HCT116 (cell line): Measurements from ENCODE around the gene PGAP3. TPM values are rescaled to one million over a fixed set of nuclear protein-coding genes. Genes with fewer than 3 reads are reported as not detected.
A peak's percentile ranks its signal among the peaks of the same experiment; 100 is the strongest.

Experiments
- ATAC-seq: fragments of 200-7000 bp; cut with Tn5 transposase; 2 replicates; pipeline ENCODE4 v1.9.1; 2020; ENCODE audit warnings: mild to moderate bottlenecking, moderate library complexity
- BruUV-seq: library from RNA; stranded (reverse); fragments of 400-500 nt; replicated peaks from 2 replicates; lab custom pipeline; 2021; lab: Mats Ljungman, UMichigan
- CTCF ChIA-PET: fragments of 300-600 bp; sonication (Branson Sonifier 250); formaldehyde crosslinking; loops from one replicate; lab custom pipeline; 2021; ENCODE audit warnings: antibody characterized with exemption; lab: Charles Lee
- POLR2A ChIA-PET: fragments of 300-600, 350-600 bp; sonication (Branson Sonifier 250); formaldehyde crosslinking; loops from one replicate; lab custom pipeline; 2021; ENCODE audit warnings: antibody characterized with exemption; lab: Charles Lee
- RAD21 ChIA-PET, 2 experiments: fragments of 300-600 bp; sonication (Branson Sonifier 250); formaldehyde crosslinking; loops; one replicate each; lab custom pipeline; 2023; ENCODE audit warnings: low total read pairs in 2 of 2; ENCODE audit not compliant: uncharacterized antibody in 2 of 2, unreplicated experiment in 2 of 2, low non-redundant PET in 1 of 2; lab: Charles Lee
- DNase-seq: peaks from one replicate; pipeline ENCODE4 v3.0.0-alpha.2; 2010; ENCODE audit warnings: low read depth, low spot score
- H2AFZ ChIP-seq: fragments of 200-600 bp; shearing (Covaris generic), sonication (generic); 2 replicates; pipeline ENCODE4 v1.6.1; 2017; ENCODE audit warnings: low read depth, mixed run types, mixed read lengths, antibody characterized with exemption, low read length; ENCODE audit not compliant: poor library complexity, severe bottlenecking
- H3K27ac ChIP-seq: 2 replicates; pipeline ENCODE4 v1.5.1; 2012; ENCODE audit warnings: low read depth, low read length
- H3K27me3 ChIP-seq: fragments of 200-600 bp; sonication (generic); 2 replicates; pipeline ENCODE4 v1.6.1; 2016; ENCODE audit warnings: mixed run types, low read length, mixed read lengths; ENCODE audit not compliant: insufficient read depth
- H3K36me3 ChIP-seq, 2 experiments: fragments of 200-500 bp in 1 of 2; fragments of 200-600 bp in 1 of 2; sonication (Bioruptor generic) in 1 of 2; sonication (generic) in 1 of 2; 2 replicates each; pipeline versions ENCODE4 v1.5.1 to v1.6.1; 2014 to 2016; ENCODE audit warnings: low read length in 2 of 2, inconsistent platforms in 1 of 2, mixed read lengths in 1 of 2, mixed run types in 1 of 2; ENCODE audit not compliant: insufficient read depth in 2 of 2, control insufficient read depth in 1 of 2
- H3K4me1 ChIP-seq, 2 experiments: fragments of 200-600 bp in 1 of 2; sonication (generic) in 1 of 2; 2 replicates each; pipeline versions ENCODE4 v1.5.1 to v1.6.1; 2012 to 2017; ENCODE audit warnings: low read length in 2 of 2, inconsistent platforms in 1 of 2, mild to moderate bottlenecking in 1 of 2, mixed read lengths in 1 of 2, mixed run types in 1 of 2, moderate library complexity in 1 of 2; ENCODE audit not compliant: insufficient read depth in 2 of 2, control insufficient read depth in 1 of 2
- H3K4me2 ChIP-seq: fragments of 200-600 bp; sonication (generic); 2 replicates; pipeline ENCODE4 v1.6.1; 2017; ENCODE audit warnings: mixed run types, low read length, mixed read lengths
- H3K4me3 ChIP-seq, 2 experiments: fragments of 200-600 bp in 1 of 2; sonication (generic) in 1 of 2; replicated peaks in 1 of 2; 2 replicates each; pipeline ENCODE4 v1.5.1; 2011 to 2016; ENCODE audit warnings: low read length in 2 of 2, control low read depth in 1 of 2, low read depth in 1 of 2, mild to moderate bottlenecking in 1 of 2, mixed read lengths in 1 of 2, mixed run types in 1 of 2
- H3K79me2 ChIP-seq: fragments of 200-600 bp; sonication (generic); 2 replicates; pipeline ENCODE4 v1.6.1; 2017; ENCODE audit warnings: mild to moderate bottlenecking, mixed run types, low read length, moderate library complexity, mixed read lengths; ENCODE audit not compliant: insufficient read depth
- H3K9ac ChIP-seq: fragments of 200-600 bp; sonication (generic); 2 replicates; pipeline ENCODE4 v1.6.1; 2016; ENCODE audit warnings: low read length, mixed read lengths
- H3K9me2 ChIP-seq: fragments of 200-600 bp; sonication (generic), shearing (Covaris generic); 2 replicates; pipeline ENCODE4 v1.6.1; 2017; ENCODE audit warnings: mixed run types, mild to moderate bottlenecking, moderate library complexity; ENCODE audit not compliant: insufficient read depth
- H3K9me3 ChIP-seq, 2 experiments: fragments of 200-500 bp in 1 of 2; fragments of 200-600 bp in 1 of 2; sonication (Bioruptor generic) in 1 of 2; sonication (generic) in 1 of 2; 2 replicates each; pipeline ENCODE4 v1.6.1; 2014 to 2017; ENCODE audit warnings: low read length in 2 of 2, mixed read lengths in 2 of 2, inconsistent platforms in 1 of 2, low read depth in 1 of 2, mild to moderate bottlenecking in 1 of 2, mixed run types in 1 of 2, moderate library complexity in 1 of 2; ENCODE audit not compliant: control insufficient read depth in 1 of 2, insufficient read depth in 1 of 2
- H4K20me1 ChIP-seq: fragments of 200-600 bp; sonication (generic), shearing (Covaris generic); 2 replicates; pipeline ENCODE4 v1.6.1; 2017; ENCODE audit warnings: mixed run types, mild to moderate bottlenecking, moderate library complexity; ENCODE audit not compliant: insufficient read depth
- ATF3 ChIP-seq: IDR thresholded peaks from 2 replicates; pipeline ENCODE4 v1.6.1; 2012
- CEBPB ChIP-seq: IDR thresholded peaks from 2 replicates; pipeline ENCODE4 v1.6.1; 2012; ENCODE audit warnings: low read depth
- EGR1 ChIP-seq: IDR thresholded peaks from 2 replicates; pipeline ENCODE4 v1.6.1; 2012; ENCODE audit warnings: low read depth
- ELF1 ChIP-seq: IDR thresholded peaks from 2 replicates; pipeline ENCODE4 v1.6.1; 2012; ENCODE audit warnings: low read depth, borderline replicate concordance
- EZH2phosphoT487 ChIP-seq: fragments of 200-600 bp; IDR thresholded peaks from 2 replicates; pipeline ENCODE4 v1.6.1; 2018; ENCODE audit warnings: antibody characterized with exemption, borderline replicate concordance
- FOSL1 ChIP-seq: IDR thresholded peaks from 2 replicates; pipeline ENCODE4 v1.6.1; 2012; ENCODE audit warnings: low read depth
- JUND ChIP-seq: IDR thresholded peaks from 2 replicates; pipeline ENCODE4 v1.6.1; 2012
- POLR2A ChIP-seq: IDR thresholded peaks from 2 replicates; pipeline ENCODE4 v1.7.0; 2011; ENCODE audit warnings: borderline replicate concordance; ENCODE audit not compliant: insufficient read depth, insufficient read length; ENCODE audit errors: extremely low read depth
- POLR2AphosphoS5 ChIP-seq: IDR thresholded peaks from 2 replicates; pipeline ENCODE4 v1.6.1; 2011; ENCODE audit warnings: mild to moderate bottlenecking, low read depth, low read length, moderate library complexity
- RAD21 ChIP-seq: IDR thresholded peaks from 2 replicates; pipeline ENCODE4 v1.6.1; 2012; ENCODE audit warnings: low read depth, mild to moderate bottlenecking
- SIN3A ChIP-seq: IDR thresholded peaks from 2 replicates; pipeline ENCODE4 v1.6.1; 2012; ENCODE audit warnings: low read depth
- SP1 ChIP-seq: IDR thresholded peaks from 2 replicates; pipeline ENCODE4 v1.6.1; 2012; ENCODE audit warnings: low read depth
- SRF ChIP-seq: IDR thresholded peaks from 2 replicates; pipeline ENCODE4 v1.6.1; 2012; ENCODE audit warnings: low read depth
- YY1 ChIP-seq: IDR thresholded peaks from 2 replicates; pipeline ENCODE4 v1.6.1; 2011; ENCODE audit warnings: low read length, low read depth, moderate library complexity, mild to moderate bottlenecking; ENCODE audit not compliant: insufficient replicate concordance; ENCODE audit errors: extremely low read depth
- ZFX ChIP-seq: fragments of 450-650 bp; IDR thresholded peaks from 2 replicates; pipeline ENCODE4 v1.6.1; 2017
- intact Hi-C: fragments of 100-400 bp; cut with micrococcal nuclease; formaldehyde crosslinking; loops from 2 replicates; pipeline ENCODE4 v1.10.0; 2022
- total RNA-seq: library from RNA; stranded (reverse); gene quantifications from one replicate; pipeline ENCODE4 v1.2.1, GENCODE V29; 2021; ENCODE audit not compliant: unreplicated experiment

PGAP3 gene
- total RNA-seq, 1 experiment from 2014 or later = 15.2 TPM

- Histone ChIP-seq H2AFZ (no peak overlapping the region), H3K36me3 (no peaks in the 10 kb centered on the region), H3K9ac (no peak overlapping the region), H3K4me1 (peaks cover 23 to 41% of the 10 kb centered on the region in 2 experiments), H3K9me3 (no peaks in the 10 kb centered on the region), H3K4me2 (peak overlapping the region; percentile 46), H4K20me1 (no peaks in the 10 kb centered on the region), H3K27ac (peak overlapping the region; percentile 15; the same call in 1 of the 2 replicates), H3K79me2 (peaks cover 75% of the 10 kb centered on the region), H3K9me2 (no peaks in the 10 kb centered on the region), H3K27me3 (no peaks in the 10 kb centered on the region), H3K4me3 (no peak overlapping the region)
- BruUV-seq = no TSS peak
- ATAC-seq (peak; percentile 56), DNase-seq (no peak)
- CTCF ChIA-PET = interaction anchor here (1.0 to 4.0 kb wide), 4 partner anchors 9 to 21 kb away, joined by 3 to 16 read pairs (median 6); no protein-coding TSS in a partner anchor
- RAD21 ChIA-PET = no interaction called here
- intact Hi-C loops = no loop called here
- POLR2A ChIA-PET = interaction anchor here (1.1 kb wide), 1 partner anchor 8 kb away, joined by 3 read pairs; no protein-coding TSS in a partner anchor
- TF ChIP-seq SRF (no peak), CEBPB (no peak), RAD21 (no peak), EZH2phosphoT487 (no peak), POLR2A (no peak), ZFX (no peak), ELF1 (no peak), SP1 (no peak), POLR2AphosphoS5 (no peak), EGR1 (no peak), ATF3 (no peak), SIN3A (no peak), FOSL1 (no peak), JUND (no peak; the same call in 1 of the 2 replicates), YY1 (no peak)
These were observed 44.6 kb downstream of the PGAP3 start for GRCh38 chr17:39643271-39643670.
